ENCODE measurements around the gene NCSTN.

NCSTN gene

DNA sequence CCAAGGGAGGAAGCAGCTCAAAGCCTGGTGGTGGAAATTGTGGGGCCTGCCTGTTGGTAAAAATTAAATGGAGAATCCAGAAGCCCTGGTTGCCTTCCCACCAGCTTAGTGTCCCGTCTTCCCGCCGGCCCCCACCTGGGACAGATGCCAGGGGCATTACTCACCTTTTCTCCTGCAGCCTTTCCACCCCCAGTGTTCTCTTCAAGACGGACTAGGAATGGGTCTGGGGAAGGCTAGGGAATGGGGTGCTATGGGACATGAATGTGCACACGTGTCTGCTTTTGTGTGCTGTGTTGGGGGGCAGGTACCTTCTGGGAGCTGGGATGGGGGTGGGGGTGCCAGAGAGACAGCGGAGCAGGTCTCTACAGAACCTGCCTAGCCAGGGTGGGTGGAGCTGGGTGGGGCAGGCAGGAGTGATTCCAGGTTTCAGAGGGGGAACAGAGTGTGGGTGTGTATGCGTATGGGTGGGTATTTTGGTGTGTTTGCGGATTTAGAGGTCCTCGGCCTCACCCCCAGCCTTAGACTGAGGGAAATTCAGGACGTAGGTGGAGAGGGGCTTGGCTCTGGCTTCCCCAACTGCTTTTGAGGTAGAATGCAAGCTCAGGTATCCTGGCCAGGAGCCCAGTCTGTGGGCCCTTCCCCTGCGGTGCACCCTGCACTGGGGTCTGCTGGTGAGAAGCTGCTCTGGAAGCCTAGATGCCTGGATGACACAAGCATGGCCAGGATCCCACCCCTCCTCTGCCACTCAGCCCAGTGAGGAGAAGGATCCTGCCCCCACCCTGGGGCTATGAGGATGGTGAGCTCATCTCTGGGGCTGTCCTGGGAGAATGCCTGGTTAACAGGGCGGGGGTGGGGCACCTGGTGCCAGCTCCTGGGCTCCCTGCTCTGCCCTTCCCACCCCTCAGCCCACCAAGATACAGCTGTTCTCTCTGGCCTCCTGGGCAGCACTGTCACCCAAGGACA is 64.9 kb downstream of the NCSTN start:
- DNase-seq = peak; percentile 94
